ENCODE measurements around the gene FRS2.

FRS2 gene

DNA sequence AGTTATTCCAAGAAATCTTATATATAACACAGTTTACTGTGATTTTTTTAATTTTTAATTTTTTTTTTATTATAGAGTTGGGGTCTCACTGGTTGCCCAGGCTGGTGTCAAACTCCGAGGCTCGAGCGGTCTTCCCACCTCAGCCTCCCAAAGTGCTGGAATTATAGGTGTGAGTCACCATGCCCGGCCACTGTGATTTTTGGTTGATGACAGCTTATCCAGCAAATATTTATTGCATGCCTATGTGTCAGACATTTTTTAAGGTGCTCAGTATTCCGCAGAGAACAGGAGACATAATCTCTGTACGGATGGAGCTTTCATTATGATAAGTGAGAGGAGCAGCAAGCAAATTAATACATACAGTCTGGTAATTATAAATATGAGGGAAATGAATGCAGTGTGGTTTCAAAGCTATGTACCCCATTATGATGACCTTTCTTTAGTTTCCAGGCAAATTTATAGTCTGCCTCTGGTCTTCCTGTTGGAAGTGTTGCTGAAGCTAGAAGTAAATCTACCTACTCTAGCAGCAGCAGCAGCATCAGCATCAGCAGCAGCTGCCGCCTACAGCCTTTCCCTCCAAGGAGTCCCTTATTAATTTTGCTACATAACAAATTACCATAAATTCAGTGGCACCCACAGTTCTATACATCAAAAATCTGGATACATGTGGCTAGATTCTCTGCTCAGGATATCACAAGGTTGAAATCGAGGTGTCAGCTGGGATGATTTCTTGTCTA, 32.3 kb downstream of the FRS2 start:
- DNase-seq: no peak

DNA sequence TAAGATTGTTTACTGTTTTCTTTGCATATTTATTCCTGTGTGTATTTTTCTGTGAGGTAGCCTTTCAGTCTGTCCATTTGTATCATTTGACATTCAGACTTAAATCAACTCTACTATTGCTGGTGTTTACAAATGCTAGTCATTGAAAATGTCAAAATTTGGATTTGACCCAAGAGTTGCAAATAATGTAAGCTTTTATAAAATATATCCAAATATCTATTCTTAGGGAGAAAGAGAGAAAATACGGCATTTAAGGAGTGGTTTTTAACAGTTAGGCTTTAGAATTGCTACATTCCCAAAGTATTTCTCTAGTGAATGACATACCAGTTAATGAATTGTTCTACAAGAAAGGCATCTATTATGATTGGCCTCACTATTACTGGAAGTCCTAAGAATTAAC, 37.9 kb downstream of the FRS2 start:
- no peak for DNase-seq

DNA sequence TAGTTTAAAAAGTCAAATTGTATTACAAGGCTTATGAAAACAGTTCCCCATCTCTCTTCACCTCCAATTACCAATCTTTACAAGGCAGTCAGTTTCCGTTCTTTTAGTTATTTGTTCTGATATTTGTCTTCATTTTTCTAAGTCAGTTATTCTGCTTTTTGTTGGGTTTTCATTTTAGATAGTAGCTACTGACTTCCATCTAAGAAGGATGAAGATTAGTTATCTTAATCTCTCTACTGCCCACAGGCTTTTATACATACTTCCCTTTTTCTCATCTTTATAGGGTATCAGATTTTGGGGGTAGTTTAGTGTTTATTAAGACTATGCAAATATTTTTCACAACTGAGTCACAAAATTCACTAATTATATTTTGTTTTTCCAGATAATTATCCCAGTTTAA, 38.4 kb downstream of the FRS2 start:
- DNase-seq: no peak

DNA sequence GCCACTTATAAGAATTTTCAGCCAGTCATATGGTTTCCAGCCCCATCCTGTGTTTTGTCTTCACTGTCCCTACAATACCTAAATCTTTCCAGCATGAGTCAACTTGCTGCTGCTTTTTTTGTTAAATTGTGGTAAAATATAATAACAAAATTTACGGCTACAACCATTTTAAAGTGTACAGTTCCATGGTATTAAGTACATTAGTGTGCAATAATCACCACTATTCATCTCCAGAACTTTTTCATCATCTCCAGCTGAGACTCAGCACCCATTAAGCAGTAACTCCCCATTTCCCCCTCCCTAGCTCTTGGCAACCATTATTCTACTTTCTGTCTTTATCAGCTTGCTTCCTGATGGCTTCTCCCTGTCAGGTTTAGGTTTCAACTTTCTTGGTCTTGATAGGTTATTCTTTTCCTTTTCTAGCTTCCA, 39.1 kb downstream of the FRS2 start:
- no peak for DNase-seq

DNA sequence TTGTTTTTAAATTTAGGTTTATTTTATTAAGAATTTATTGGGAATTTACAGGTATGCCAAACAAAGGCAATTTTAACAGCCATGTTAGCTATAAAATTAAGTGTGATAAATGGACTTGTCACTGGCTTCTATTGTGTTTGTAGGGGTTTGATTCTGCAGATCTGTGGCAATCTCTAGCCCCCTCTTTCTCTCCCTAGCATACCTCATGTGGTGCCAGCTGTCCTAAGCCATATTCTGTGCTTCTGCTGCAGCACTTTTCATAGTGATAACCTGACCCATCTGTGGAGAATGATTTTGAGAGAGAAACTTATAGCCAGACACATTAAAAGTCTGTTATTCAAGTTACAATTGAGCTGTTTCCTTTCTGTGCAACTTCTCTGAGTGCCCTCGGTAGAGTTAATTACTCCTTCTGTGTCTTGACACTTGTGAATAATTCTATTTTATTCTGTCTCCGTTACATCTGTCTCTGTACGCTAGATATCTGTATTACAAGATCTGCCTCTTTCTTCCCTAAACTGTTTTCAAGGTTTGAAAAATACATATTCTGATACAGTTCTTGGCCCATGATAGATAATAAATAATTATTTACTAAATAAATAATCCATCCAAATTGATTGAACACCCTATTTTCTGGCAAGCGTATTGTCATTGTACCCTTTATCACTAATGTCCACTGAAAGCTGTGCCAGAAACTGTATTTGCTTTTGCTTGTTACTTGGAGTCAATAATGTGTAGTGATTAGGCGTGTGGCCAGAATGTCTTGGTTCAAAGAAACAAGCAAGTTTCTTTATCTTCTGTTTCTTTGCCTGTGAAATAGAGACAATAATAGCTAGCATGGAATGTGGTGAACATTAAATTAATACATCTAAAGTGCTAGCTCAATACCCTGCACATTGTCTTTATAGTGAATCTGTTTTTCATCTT, 40.0 kb downstream of the FRS2 start:
- DNase-seq: no peak

DNA sequence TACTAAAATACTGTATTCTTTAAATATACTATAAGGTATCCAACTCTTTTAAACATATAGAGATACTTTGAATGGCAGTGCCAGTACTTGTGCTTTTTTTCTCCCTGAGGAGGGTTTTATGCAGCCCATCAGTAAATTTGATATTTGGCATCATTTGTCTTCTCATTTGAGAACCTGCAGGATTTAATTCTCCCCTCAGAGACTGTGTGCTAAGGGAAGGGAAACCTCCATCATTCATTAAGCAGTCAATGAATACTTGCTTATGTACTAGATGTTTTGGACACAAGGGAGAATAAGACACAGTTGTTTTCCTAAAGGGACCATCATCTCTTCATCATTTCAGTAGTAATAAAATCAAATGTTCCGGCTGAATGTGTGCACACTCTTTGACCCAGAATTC, 40.8 kb downstream of the FRS2 start:
- DNase-seq: no peak

DNA sequence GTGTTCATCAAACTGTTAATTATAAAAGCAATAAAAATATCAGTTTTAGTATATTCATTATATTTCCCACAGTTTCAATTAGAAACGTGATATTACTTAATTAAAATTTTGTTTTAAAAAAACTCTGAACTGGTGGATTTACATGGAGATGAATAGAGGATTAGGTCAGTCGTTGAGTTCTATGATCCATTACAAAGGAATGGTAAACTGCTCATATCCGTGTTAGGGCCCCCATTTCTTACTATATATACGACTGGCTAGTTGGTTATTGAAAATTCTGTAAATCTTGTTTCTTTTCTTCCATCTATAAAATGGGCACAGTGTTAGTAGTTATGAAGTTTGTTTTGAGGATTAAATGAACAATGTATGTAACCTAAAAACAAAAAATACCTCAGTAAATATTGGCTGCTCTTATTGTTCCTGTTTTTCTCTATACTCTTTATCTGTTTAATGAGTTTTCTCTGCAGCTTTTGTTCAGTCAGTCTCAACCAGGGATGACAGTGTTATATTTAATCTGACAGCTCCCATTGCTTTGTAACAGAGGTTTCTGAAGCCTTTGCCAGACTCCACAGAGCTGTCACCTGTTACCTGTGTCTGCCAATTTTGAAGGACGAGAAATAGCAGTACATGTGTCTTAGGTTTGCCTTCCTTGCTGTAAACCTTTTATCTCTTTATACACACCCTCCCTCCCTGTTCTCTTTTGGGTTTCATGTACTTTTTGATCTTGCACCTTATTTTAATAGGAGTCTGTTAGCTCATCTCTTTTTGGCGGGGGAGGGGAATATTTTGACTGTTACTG, 41.5 kb downstream of the FRS2 start:
- DNase-seq: no peak

DNA sequence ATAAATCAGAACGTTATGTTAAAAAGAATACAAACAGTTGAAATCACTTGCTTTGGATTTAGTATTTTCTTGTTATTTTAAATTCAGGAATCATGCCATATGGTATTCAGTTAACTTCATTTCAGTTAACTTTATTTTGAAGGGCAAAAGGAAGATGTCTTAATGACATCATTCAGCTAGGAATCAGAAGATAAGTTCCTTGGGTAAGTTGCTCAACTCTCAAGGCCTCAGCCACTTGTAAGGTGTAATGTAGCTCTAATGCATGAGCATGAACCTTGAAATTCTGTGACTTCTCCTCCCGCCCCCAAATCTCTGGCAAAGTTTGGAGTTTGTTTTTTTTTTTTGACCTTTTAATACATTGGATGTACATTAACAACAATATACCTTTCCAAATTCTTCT, 42.6 kb downstream of the FRS2 start:
- DNase-seq: no peak

DNA sequence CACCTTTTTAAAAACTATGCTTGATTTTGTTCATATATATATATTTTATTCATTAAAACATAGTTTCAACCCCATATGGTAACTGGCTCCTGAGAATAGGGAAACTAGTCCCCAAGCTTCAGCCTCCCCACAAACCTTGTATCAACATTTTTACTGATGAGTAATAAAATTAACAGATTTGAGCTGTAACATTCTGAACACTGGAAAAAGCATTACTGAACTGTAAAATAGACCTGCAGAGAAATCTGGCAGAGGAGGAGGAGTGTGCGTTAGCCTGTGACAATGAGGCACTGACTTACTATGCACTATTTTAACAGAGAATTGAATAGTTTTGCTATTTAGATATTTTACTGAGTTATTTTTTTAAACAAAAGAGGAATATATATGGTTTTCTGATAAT, 43.1 kb downstream of the FRS2 start:
- no peak for DNase-seq

DNA sequence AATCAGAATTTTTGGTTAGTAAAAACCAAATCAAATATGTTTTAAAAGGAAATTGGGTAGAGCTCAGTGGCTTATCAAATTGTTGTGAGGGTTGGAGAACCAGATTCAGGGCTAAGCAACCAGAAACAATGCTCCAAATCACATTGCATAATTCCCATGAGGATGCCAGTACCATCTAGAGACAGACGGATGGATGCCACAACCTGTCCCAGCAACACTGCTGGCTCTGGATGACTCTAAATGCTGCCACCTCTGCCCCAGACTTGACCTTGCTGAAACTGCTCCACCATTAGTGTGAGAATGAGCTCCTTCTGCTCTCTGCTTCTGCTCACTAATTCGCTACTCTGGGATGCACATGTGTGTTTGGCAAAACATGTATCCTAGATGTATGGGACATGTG, 43.9 kb downstream of the FRS2 start:
- DNase-seq: no peak

DNA sequence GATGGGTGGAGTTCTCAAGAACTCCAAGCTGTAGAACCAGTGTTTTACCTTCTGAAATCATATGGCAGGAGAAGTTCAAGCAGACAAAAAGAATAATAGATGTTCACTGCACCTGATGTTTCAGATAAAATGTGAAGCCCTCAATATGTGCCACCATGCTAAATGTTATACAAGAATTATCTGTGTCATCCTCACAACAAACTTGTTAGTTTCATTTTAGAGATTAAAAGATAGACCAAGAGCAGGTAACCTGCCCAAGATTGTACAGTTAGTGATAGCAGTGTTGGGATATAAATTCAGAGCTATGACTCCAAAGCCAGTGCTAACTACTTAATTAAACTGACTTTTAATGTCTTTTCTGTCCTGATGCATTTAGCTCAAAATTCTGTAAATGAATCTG, 44.7 kb downstream of the FRS2 start:
- no peak for DNase-seq

DNA sequence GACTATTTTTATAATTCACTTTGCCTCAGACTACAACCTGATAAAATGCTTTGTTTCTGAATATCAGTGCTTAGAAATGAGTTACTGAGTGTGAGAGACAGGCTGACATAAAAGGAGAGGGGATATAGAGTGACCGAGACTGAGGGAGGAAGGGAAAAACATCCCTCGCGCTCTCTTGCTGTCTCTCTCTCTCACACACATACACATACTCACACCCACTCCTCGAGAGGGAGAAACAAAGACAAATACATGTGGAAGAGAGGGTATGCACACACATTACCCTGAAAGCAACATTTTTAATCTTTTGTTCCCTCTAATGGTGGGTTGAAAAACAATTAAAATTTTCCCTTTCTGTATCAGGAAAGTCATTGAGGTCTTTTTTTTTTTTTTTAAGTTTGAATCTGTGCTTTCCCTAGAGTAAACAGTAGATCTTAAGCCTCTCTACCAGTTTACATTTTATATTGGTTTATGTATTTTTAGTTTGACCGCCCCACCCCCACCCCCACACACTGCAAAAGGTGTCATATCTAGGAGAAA, 45.3 kb downstream of the FRS2 start:
- DNase-seq: no peak

DNA sequence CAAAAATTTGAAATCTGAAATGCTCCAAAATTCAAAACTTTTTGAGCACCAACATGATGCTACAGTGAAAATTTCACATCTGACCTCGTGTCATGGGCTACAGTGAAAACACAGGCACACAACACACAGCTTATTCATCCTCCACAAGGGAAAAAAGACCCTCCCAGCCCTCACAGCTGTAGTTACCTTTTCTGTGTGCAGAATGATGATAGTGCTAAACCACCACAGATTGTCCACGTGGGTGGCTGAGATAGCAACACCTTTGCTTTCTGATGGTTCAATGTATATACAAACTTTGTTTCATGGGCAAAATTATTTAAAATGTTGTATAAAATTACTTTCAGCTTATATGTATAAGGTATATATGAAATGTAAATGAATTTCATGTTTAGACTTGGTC, 46.8 kb downstream of the FRS2 start:
- no peak for DNase-seq

DNA sequence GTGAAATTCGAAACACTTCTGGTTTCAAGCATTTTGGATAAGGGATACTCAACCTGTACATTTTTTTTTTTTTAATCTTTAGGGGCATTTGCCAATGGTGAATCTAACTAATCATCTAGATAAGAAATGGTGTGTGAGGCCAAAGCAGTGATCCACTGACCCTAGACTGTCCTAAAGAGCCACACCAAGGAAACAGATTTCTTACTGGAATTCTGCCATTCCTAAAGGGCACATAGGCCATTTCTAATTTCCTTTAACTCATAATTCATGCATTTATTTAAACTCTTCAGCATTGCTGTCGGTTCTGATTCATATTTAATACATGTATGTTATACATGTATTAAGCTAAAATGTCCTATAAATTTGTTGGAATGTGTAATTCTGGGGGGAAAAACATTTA, 47.2 kb downstream of the FRS2 start:
- no peak for DNase-seq

DNA sequence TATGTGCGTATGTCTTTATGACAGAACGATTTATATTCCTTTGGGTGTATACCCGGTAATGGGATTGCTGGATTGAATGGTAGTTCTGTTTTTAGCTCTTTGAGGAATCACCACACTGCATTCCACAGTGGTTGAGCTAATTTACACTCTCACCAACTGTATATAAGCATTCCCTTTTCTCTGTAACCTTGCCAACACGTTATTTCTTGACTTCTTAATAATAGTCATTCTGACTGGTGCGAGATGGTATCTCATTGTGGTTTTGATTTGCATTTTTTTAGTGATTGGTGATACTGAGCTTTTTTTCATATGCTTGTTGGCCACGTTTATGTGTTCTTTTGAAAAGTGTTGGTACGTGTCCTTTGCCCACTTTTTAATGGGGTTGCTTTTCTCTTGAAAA, 49.7 kb downstream of the FRS2 start:
- no peak for DNase-seq

DNA sequence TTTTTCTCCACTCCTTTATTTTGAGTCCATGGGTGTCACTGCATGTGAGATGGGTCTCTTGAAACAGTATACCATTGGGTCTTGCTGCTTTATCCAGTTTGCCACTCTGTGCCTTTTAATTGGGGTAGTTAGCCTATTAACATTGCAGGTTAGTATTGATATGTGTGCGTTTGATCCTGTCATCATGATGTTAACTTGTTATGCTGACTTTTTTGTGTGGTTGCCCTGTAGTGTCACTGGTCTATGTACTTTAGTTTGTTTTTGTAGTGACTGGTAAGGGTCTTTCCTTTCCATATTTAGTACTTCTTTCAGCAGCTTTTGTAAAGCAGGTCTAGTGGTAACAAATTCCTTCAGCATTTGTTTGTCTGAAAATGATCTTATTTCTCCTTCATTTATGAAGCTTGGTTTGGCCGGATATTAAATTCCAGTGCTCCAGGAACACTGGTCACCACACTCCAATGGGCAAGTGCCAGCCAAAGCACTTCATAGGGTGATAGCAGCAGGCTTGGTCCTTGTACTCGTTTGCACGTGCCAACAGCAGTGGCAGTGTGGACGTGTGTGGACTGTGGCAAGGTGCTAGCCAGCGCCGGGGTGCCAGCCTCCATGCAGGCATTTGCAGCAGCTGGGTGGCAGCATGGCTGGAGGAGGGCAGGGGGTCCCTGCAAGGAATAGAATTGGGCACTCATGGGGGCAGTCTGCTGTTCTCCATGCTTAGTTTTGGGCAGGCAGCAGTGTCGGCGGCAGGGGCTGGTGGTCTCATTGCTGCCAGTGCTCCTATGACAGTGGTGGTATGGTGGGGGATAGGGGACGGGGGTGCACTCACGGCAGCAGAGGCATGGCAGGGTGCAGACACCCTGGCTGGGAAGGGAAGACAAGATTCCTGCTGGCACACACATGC, 53.5 kb downstream of the FRS2 start:
- DNase-seq: no peak

DNA sequence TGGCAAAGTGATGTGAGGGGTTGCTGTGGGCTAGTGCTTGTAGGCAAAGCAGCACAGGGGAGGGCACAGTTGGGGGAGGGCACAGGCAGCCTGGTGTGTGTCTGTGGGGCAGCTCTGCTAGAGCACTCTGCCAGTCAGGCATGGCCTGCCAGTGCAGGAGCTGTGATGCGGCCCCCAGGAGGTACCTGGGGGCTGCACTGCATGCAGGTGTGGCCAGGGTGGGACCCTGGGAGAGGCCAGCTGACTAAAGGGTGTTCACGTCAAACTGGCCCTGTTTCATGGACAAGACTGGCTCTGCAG, 54.1 kb downstream of the FRS2 start:
- DNase-seq: no peak

DNA sequence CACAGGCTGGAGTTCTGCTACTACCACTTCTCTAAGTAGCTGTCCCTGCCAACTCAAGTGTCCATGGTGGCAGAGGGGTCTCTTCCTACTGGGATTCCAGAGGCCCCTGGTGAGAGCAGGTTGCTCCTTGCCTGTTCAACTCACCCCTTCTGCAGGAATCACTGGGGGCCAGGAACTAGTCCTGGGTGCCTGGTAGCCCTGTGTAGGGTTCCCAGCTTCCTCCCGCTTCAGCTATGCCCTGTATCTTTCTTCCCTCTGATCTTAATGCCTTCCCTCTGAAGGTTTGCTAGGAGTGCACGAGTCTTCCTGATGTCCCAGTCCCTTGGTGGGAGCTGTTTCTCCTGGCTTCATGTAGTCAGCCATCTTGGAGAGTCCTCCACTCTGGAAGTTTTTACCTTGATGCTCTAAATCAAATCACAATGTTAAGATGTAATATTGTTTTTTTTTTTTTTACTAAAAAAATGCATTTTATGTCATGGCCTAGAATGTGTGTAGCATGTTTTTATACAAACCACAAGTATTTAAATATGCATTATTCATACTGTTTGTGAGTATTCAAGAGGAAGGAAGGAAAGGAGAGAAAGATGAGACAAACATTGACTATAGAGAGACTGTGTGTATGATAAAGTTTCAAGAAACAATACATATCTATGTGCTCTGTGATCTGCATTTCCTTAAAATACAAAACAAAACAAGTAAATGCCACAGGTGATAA, 54.7 kb downstream of the FRS2 start:
- no peak for DNase-seq

DNA sequence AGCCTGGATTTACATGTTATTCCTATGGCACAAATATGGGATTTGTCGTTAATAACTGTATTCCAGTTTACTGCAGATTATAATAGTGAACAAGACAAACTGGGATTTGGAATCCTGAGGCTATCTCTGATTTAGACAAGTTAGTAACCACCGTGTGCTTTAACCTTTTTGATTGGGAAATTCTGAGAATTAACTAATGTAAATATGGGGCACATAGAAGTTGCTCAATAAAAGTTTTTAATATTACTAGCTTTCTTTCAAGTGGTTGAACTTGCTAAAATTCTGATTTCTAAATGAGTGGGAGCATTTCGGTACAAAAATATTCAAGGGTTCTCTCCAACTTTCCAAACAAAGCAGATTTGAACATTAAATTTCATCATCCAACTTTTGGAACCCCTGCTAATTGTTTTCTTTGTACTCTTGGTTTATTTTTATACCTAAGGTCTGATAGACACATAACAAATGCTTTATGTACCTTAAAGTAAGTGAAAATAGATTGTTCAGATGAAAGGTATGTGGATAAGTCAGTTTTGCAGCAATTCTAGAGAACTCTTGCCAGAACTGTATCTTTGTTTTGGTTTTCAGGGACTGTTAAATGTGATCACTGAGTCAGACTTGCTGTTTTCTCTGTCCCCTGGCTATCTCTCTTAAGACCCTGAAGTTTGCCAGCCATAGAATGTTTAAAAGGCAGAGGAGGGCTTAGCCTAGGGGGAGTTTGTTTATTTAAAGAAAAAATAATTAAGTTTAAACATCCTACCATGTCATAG, 57.5 kb downstream of the FRS2 start:
- DNase-seq: no peak

DNA sequence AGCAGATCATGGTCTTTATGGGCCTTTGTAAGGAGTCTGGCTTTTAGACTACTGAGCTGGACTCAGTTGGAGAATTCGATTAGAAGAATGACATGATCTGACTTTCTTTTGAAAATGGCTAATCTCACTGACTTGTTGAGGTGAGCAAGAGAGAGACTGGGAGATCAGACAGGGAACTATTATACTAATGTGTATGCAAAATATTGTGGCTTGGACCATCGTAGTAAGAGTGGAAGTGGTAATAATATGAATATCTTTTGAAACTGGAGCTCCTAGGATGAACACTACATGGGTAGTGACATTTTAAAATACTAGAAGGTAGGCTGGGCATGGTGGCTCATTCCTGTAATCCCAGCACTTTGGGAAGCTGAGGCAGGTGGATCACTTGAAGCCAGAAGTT, 58.8 kb downstream of the FRS2 start:
- no peak for DNase-seq

DNA sequence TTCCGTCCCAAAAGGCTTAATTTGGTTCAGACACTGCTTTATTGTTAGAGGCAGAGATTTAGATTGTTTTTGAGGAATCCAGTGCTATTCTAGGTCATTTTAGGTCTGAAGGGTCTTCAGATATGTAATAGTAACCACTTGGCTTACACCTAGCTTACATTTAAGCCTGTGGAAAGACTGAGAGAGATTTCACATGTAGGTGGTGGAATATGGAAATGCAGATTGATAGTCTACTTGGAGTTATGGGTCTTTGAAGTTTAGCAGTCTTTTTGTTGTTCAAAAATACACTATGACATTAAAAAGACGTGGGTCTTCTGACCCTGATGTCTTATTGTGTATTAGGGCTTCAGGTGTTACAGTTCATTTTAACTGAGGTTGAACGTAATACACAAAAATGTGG, 63.7 kb downstream of the FRS2 start:
- DNase-seq: no peak

All from islet precursor cell (in vitro differentiated cells).